Ishikawa (cell line): ENCODE results near the gene CANT1.

Experiments used
- CEBPB ChIP-seq: IDR thresholded peaks from 2 replicates; pipeline ENCODE4 v1.6.1; 2012
- EP300 ChIP-seq: IDR thresholded peaks from 2 replicates; pipeline ENCODE4 v1.6.1; 2012; ENCODE audit warnings: borderline replicate concordance
- RAD21 ChIP-seq: IDR thresholded peaks from 2 replicates; pipeline ENCODE4 v1.6.1; 2012; ENCODE audit warnings: low read depth
- TAF1 ChIP-seq: IDR thresholded peaks from 2 replicates; pipeline ENCODE4 v1.6.1; 2012; ENCODE audit warnings: low read depth, mild to moderate bottlenecking
- TEAD4 ChIP-seq: IDR thresholded peaks from 2 replicates; pipeline ENCODE4 v1.6.1; 2012
- ZBTB7A ChIP-seq: IDR thresholded peaks from 2 replicates; pipeline ENCODE4 v1.6.1; 2012; ENCODE audit warnings: low read depth
- TF ChIP-seq, protein P1 (sequence below): IDR thresholded peaks from 2 replicates; pipeline ENCODE4 v1.6.1; 2012; ENCODE audit warnings: low read depth, mild to moderate bottlenecking

- TF ChIP-seq EP300 (no peak; the same call in 1 of the 2 replicates), TEAD4 (no peak), ZBTB7A (no peak), CEBPB (no peak), RAD21 (peak; percentile 17; the same call in 1 of the 2 replicates), TAF1 (no peak)
- TF ChIP-seq, protein P1, sequence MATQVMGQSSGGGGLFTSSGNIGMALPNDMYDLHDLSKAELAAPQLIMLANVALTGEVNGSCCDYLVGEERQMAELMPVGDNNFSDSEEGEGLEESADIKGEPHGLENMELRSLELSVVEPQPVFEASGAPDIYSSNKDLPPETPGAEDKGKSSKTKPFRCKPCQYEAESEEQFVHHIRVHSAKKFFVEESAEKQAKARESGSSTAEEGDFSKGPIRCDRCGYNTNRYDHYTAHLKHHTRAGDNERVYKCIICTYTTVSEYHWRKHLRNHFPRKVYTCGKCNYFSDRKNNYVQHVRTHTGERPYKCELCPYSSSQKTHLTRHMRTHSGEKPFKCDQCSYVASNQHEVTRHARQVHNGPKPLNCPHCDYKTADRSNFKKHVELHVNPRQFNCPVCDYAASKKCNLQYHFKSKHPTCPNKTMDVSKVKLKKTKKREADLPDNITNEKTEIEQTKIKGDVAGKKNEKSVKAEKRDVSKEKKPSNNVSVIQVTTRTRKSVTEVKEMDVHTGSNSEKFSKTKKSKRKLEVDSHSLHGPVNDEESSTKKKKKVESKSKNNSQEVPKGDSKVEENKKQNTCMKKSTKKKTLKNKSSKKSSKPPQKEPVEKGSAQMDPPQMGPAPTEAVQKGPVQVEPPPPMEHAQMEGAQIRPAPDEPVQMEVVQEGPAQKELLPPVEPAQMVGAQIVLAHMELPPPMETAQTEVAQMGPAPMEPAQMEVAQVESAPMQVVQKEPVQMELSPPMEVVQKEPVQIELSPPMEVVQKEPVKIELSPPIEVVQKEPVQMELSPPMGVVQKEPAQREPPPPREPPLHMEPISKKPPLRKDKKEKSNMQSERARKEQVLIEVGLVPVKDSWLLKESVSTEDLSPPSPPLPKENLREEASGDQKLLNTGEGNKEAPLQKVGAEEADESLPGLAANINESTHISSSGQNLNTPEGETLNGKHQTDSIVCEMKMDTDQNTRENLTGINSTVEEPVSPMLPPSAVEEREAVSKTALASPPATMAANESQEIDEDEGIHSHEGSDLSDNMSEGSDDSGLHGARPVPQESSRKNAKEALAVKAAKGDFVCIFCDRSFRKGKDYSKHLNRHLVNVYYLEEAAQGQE, result no peak
These were observed 4.3 kb downstream of the CANT1 start for GRCh38 chr17:79005063-79005861.
